Nasal cavity respiratory epithelium epithelial cell of viscerocranial mucosa (primary cell): Measurements from ENCODE around the gene ZNF512B. TPM values are rescaled to one million over a fixed set of nuclear protein-coding genes. Genes with fewer than 3 reads are reported as not detected.

Experiments
- total RNA-seq: library from RNA; depleted of rRNA; stranded (reverse); fragments of >200 nt; gene quantifications from 2 replicates; pipeline ENCODE4 v1.2.3, GENCODE V29; 2014

Gene ZNF512B, protein sequence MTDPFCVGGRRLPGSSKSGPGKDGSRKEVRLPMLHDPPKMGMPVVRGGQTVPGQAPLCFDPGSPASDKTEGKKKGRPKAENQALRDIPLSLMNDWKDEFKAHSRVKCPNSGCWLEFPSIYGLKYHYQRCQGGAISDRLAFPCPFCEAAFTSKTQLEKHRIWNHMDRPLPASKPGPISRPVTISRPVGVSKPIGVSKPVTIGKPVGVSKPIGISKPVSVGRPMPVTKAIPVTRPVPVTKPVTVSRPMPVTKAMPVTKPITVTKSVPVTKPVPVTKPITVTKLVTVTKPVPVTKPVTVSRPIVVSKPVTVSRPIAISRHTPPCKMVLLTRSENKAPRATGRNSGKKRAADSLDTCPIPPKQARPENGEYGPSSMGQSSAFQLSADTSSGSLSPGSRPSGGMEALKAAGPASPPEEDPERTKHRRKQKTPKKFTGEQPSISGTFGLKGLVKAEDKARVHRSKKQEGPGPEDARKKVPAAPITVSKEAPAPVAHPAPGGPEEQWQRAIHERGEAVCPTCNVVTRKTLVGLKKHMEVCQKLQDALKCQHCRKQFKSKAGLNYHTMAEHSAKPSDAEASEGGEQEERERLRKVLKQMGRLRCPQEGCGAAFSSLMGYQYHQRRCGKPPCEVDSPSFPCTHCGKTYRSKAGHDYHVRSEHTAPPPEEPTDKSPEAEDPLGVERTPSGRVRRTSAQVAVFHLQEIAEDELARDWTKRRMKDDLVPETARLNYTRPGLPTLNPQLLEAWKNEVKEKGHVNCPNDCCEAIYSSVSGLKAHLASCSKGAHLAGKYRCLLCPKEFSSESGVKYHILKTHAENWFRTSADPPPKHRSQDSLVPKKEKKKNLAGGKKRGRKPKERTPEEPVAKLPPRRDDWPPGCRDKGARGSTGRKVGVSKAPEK
- 6.2 and 18.0 TPM in 2 replicates for total RNA-seq

GRCh38 chr20:63969838-63970713 lies at the start of gene ZNF512B:
ZNF512B (minus strand) TSS chr20:63969930; CDS start chr20:63967950, 1,980 bp downstream.

GRCh38 chr20:63980806-63981728 lies 11.3 kb upstream of the ZNF512B start, which contains the start of gene PRPF6:
PRPF6 (plus strand) TSS chr20:63981132; CDS start chr20:63981246, 114 bp downstream.

GRCh38 chr20:63979557-63980316 lies 10.0 kb upstream of the ZNF512B start, which contains the start of gene SAMD10:
SAMD10 (minus strand) TSS chr20:63979642; CDS start chr20:63979467, 175 bp downstream.

DNA sequence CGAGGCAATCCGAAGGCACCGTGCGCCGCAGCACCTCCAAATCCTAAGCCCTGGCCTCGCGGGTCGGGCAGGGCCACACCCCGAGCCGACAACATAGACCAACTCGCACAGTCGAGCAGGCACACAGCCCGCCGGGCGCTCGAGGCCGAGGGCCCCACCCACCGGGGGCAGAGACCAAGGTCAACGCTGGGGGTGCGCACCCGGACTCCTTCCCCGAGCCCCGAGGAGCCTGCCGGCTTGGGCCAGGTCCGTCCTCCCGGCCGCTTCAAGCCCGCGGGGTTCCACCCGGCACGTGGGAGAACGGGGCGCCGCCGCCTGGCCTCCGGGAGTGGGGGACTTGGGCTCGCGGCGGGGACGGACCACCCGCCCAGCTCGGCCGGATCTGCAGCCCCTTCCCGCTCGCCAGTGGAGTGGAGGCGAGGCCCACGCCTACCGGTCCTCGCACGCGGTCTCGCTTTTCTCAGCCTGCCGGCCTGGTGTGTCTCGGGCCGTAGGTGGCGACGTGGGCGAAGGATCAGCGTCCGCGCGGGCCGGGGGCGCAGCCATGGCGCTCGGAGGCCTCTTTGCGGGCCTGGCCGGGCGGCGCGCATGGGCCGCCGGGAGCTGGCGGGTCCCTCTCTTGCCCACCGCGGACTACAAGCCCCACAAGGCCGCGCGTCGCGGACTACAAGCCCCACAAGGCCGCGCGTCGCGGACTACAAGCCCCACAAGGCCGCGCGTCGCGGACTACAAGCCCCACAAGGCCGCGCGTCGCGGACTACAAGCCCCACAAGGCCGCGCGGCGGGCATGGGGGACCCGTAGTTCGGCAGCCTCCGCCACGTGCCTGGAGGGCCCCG lies 13.7 kb downstream of the ZNF512B start, which contains the start of gene UCKL1:
Gene UCKL1 (minus strand): TSS at position 590 of the 837 bp plus-strand sequence. CDS start 44 bp downstream, at position 546.

Other genes starting within 250 kb of the ZNF512B start
- 1.0 and 4.3 TPM in 2 replicates for gene LIME1, start 233.3 kb downstream of the ZNF512B start, total RNA-seq
- 22.2 and 24.8 TPM in 2 replicates for gene SLC2A4RG, start 230.2 kb downstream of the ZNF512B start, total RNA-seq
- 1.2 and 1.7 TPM in 2 replicates for gene ZBTB46, start 138.7 kb downstream of the ZNF512B start, total RNA-seq
- gene ABHD16B, start 108.4 kb downstream of the ZNF512B start, total RNA-seq: not detected in 2 replicates
- 129 and 145 TPM in 2 replicates for gene TPD52L2, start 104.7 kb downstream of the ZNF512B start, total RNA-seq
- 93.3 and 143 TPM in 2 replicates for gene DNAJC5, start 74.8 kb downstream of the ZNF512B start, total RNA-seq
- gene UCKL1, start 13.5 kb downstream of the ZNF512B start, total RNA-seq: 18.5 and 29.2 TPM in 2 replicates
- 2.7 and 4.8 TPM in 2 replicates for gene SAMD10, start 9.7 kb upstream of the ZNF512B start, total RNA-seq
- 25.6 and 69.8 TPM in 2 replicates for gene PRPF6, start 11.2 kb upstream of the ZNF512B start, total RNA-seq
- 0.34 and 0.78 TPM in 2 replicates for gene C20orf204, start 66.3 kb upstream of the ZNF512B start, total RNA-seq
- gene SOX18, start 79.7 kb upstream of the ZNF512B start, total RNA-seq: not detected in 2 replicates
- 4.1 and 12.2 TPM in 2 replicates for gene TCEA2, start 93.3 kb upstream of the ZNF512B start, total RNA-seq
- gene RGS19, start 109.6 kb upstream of the ZNF512B start, total RNA-seq: 5.8 and 14.2 TPM in 2 replicates
- gene OPRL1, start 110.2 kb upstream of the ZNF512B start, total RNA-seq: 0.34 and 0.71 TPM in 2 replicates
- not detected in 2 replicates for gene LKAAEAR1, start 114.5 kb upstream of the ZNF512B start, total RNA-seq
- gene NPBWR2, start 137.6 kb upstream of the ZNF512B start, total RNA-seq: not detected in 2 replicates
- gene MYT1, start 194.5 kb upstream of the ZNF512B start, total RNA-seq: not detected in 2 replicates